ENCODE data around the gene HNRNPF. TPM values are rescaled to one million over a fixed set of nuclear protein-coding genes. Genes with fewer than 3 reads are reported as not detected.

Gene HNRNPF
- polyA plus RNA-seq, 2 of the 4 experiments (the other 2 are of a cell fraction) = 228 to 271 TPM

GRCh38 chr10:43370671-43371215, 38.2 kb downstream of the HNRNPF start:
- Histone ChIP-seq H3K4me3 (no peak overlapping the region), H3K27ac (no peak overlapping the region), H3K4me2 (no peak overlapping the region), H3K9me3 (no peaks in the 10 kb centered on the region), H3K4me1 (no peaks in the 10 kb centered on the region)
- DNase-seq (ENCODE audit: low read depth in 1 of 2, low spot score in 1 of 2) (no peak), FAIRE-seq (no peak), ATAC-seq (no peak)
- TF ChIP-seq CTCF (IDR thresholded peaks at IDR 0.05) = no peak
- no peak for TF ChIP-seq HOXA7 (CRISPR knock-in tag; IDR thresholded peaks at IDR 0.05)
- CTCF ChIA-PET = interaction anchor here (0.7 to 0.8 kb wide), 2 partner anchors 16 to 20 kb away, joined by 3 read pairs; no protein-coding TSS in a partner anchor
- WGBS (ENCODE audit: missing lambda C conversion rate) = 88% methylated on average over 9 of the region's 9 CpGs
- POLR2A ChIA-PET = interaction anchor here (0.6 kb wide), 1 partner anchor 9 kb away, joined by 3 read pairs; no protein-coding TSS in a partner anchor

GRCh38 chr10:43369921-43370320, 39.1 kb downstream of the HNRNPF start:
- TF ChIP-seq BCL3 (IDR thresholded peaks at IDR 0.05) = no peak
- TF ChIP-seq REST (IDR thresholded peaks at IDR 0.05) = no peak
- TF ChIP-seq ELK1 (IDR thresholded peaks at IDR 0.05; ENCODE audit: low read depth, low read length) = no peak
- TF ChIP-seq ESRRA (IDR thresholded peaks at IDR 0.05; ENCODE audit: borderline replicate concordance, low read length) = no peak
- TF ChIP-seq ZFP36 (IDR thresholded peaks at IDR 0.05; ENCODE audit: borderline replicate concordance, partially characterized antibody) = no peak
- no peak for TF ChIP-seq CHD4 (IDR thresholded peaks at IDR 0.05; ENCODE audit: borderline replicate concordance)
- TF ChIP-seq SREBF2 (IDR thresholded peaks at IDR 0.05) = no peak
- TF ChIP-seq ZC3H11A (IDR thresholded peaks at IDR 0.05) = no peak
- TF ChIP-seq GATA3 (IDR thresholded peaks at IDR 0.05; ENCODE audit: borderline replicate concordance) = no peak
- no peak for TF ChIP-seq HOXB13 (CRISPR knock-in tag; IDR thresholded peaks at IDR 0.05; ENCODE audit: low read depth)
- 86% methylated on average over 4 of the region's 4 CpGs for WGBS (ENCODE audit: missing lambda C conversion rate)
- no peaks in the 10 kb centered on the region for H3K9me3 ChIP-seq
- ATAC-seq (no peak), DNase-seq (ENCODE audit: low read depth in 1 of 2, low spot score in 1 of 2) (no peak), FAIRE-seq (no peak)
- CTCF ChIA-PET = interaction anchor here (0.8 kb wide), 1 partner anchor 16 kb away, joined by 3 read pairs; no protein-coding TSS in a partner anchor
- no peak overlapping the region for H3K4me3 ChIP-seq
- POLR2A ChIA-PET = interaction anchor here (0.6 kb wide), 1 partner anchor 9 kb away, joined by 3 read pairs; no protein-coding TSS in a partner anchor
- no peak overlapping the region for H3K4me2 ChIP-seq
- no peaks in the 10 kb centered on the region for H3K4me1 ChIP-seq
- no peak overlapping the region for H3K27ac ChIP-seq

GRCh38 chr10:43365001-43365400, 44.0 kb downstream of the HNRNPF start:
- TF ChIP-seq SMC3 (IDR thresholded peaks at IDR 0.05) = no peak
- TF ChIP-seq PHF8 (IDR thresholded peaks at IDR 0.05; ENCODE audit: borderline replicate concordance, low read depth) = no peak
- TF ChIP-seq RCOR1 (IDR thresholded peaks at IDR 0.05; ENCODE audit: low read depth, low read length) = no peak
- TF ChIP-seq MAFK (IDR thresholded peaks at IDR 0.05; ENCODE audit: partially characterized antibody) = no peak
- no peak for TF ChIP-seq JUNB (IDR thresholded peaks at IDR 0.05)
- Histone ChIP-seq H3K4me1 (peaks cover 11% of the 10 kb centered on the region), H3K9me3 (no peaks in the 10 kb centered on the region), H3K4me3 (no peak overlapping the region), H3K27ac (no peak overlapping the region), H3K4me2 (no peak overlapping the region)
- ATAC-seq (no peak), DNase-seq (ENCODE audit: low read depth in 1 of 2, low spot score in 1 of 2) (no peak), FAIRE-seq (no peak)
- ChIA-PET POLR2A (no interaction called here), CTCF (interaction anchor here (1.1 kb wide), 1 partner anchor 72 kb away, joined by 4 read pairs; no protein-coding TSS in a partner anchor)
- 58% methylated on average over 3 of the region's 3 CpGs for WGBS (ENCODE audit: missing lambda C conversion rate)

Measured in A549 (cell line).